ENCODE results near the gene BET1L. TPM values are rescaled to one million over a fixed set of nuclear protein-coding genes. Genes with fewer than 3 reads are reported as not detected.
"Not testable (repeated sequence)": the region's sequence is repeated elsewhere in the genome, so short reads cannot be mapped to it uniquely, and the experiment has no call there.

BET1L gene
- 45.6 and 47.9 TPM in 2 replicates for total RNA-seq (2014; rRNA removed; shearing (Covaris generic))

DNA sequence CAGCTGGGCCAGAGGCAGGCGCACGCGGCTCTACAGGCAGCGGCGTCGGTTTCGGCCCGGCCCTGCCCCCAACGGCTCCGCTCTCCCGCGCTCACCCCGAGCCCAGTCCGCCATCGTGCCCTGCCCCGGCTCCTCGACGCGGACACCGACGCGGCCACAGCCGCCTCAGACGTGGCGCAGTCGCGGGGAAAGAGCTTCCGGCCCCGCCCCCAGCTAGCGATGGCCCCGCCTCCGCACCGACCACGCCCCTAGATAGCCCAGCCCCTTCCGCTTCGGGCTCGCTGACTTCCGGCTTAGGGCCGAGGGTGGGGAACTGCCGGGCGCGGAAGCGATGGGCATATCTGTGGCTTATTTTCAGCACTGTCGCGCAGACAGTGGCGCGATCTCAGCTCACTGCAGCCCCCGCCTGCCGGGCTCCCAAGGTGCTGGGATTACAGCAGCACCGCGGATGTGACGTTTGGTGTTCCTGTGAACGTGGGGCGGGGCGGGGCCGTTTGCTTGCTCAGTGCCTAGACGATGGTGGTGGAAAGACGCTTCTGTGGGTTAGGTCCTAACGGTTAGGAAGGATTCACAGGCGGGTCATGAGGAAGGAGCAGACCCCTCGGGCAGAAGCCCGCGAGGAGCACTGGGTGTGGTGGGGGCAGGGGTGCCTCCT, at the start of gene BET1L, which contains the start of gene RIC8A:
TSS of gene BET1L (minus strand) at position 192 of the 655 bp plus-strand sequence. CDS start at position 114, 78 bp downstream.
TSS of gene RIC8A (plus strand) at position 501 of the 655 bp plus-strand sequence. CDS start 1,147 bp downstream, outside the sequence.
- DNase-seq (ENCODE audit: low spot score): peak; percentile 97

DNA sequence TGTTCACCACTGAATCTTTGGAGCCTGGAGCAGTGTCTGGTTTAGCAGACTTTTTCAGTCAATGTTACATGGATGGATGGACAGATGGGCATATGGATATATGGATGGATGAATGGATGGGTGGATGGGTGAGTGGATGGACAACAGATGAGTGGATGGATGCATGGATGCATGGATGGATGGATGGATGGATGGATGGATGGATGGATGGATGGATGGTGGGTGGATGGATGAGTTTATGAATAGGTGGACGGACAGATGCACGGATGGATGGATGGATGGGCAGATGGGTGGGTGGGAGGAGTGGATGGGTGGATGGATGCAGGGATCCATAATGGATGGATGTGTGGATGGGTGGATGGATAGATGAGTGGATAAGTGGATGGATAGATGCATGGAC, 48.6 kb upstream of the BET1L start:
- no peak for DNase-seq (ENCODE audit: low spot score)

GRCh38 chr11:255176-255575, 48.0 kb upstream of the BET1L start:
- no peak for DNase-seq (ENCODE audit: low spot score)

DNA sequence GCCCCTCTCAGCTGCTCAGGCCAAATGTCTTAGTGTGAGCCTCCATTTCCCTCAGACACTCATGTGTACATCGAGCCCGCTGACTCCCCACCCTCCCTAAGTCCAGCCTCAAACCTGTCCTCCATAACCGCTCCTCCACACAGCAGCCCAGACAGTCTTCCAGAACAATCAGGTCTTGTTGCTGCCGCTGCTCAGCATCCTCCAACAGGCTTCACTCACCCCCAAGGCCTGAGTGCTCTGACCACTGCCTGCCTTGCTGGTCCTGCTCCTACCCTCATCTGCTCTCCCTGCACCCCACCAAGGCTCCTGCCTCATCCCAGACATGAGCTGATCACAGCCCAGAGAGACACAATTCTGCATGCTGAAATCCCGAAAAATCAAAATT, 46.7 kb upstream of the BET1L start:
- no peak for DNase-seq (ENCODE audit: low spot score)

DNA sequence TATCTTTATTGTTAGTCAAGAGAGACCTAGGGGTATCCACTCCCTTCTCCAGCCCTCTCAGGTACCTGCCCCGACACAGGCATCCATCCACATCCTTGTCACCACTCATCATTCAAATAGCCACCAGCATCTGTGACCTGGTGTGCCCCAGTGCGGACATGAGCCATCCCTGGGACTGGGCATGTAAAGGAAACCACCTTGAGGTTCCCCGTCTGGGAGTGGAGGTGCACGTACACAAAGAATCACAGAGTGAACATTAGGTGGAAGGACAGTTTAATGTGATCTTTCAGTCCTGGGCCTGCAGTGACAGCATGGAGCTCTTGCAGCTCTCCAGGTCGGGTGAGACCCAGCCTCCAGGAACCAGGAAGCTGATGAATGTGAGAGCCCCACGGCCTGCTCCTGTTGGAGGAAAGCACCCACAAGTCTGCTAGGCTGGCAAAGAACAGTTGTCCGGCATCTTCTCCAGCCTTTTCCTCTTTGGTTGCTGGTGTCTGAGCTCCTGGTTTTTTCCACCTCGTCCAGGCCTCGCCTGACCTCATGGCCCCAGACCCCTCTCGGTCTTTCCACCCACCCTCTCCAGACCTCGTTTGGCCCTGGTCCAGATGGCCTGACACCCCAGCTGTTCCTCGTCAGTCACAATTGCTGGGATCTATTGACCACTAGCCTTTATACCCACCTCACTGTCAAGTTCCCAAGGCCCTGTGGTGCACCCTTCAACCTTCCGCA, 46.1 kb upstream of the BET1L start:
- DNase-seq (ENCODE audit: low spot score): no peak

DNA sequence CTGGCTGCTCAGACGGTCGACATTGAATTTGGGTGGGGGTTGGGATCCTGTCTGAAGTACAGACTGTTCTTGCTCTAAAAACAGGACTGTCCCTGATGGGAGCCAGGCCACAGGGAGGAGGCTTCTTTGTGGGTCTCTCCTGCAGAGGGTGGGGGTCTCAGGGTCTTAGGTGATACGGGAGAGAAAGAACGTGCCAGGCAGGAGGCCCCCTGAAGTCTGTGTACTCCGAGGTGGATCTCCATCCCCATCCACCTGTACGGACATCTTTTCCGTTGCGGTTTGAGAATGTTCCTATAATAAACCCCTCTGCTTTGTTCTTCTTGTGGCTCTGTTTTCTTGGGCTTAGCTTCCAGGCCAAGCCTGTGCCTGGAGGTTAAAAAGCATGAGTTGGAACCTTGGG, 45.5 kb upstream of the BET1L start:
- DNase-seq (ENCODE audit: low spot score): no peak

DNA sequence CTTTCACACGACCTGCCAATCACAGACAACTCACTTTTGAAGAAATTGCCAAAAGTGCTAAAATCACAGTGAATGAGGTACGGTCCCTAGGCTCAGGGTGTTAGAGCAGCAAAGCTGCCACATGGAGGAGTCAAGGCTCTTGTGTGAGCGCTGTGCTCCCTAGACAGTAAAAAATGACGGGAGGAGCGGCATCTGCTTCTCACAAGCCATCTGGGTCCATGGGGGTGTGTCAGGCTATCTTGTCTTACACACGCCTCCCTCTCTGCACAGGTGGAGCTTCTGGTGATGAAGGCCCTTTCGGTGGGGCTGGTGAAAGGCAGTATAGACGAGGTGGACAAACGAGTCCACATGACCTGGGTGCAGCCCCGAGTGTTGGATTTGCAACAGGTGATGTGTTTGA, 44.4 kb upstream of the BET1L start:
- DNase-seq (ENCODE audit: low spot score): no peak

- peak; percentile 61 for DNase-seq (ENCODE audit: low spot score)
Measured at GRCh38 chr11:250740-251299, 43.6 kb upstream of the BET1L start.

DNA sequence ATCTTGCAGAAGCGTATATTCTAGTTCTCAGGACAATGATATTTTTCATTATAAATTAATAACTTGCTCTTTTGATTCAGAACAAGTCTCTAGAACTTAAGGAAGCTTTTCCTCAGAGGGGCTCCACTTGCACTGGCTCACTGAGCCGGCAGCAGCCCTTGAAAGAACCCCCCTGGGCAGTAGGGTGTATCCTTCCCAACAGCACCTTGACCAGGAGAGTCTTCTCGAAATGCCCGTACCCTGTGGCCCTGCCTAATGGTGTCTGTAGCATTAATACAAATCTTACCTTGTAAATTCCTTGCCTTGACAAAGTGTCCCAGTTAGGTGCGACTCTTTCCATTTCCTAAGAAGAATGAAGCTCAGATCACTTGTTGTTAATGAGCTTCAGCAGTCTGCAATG, 43.1 kb upstream of the BET1L start:
- no peak for DNase-seq (ENCODE audit: low spot score)

DNA sequence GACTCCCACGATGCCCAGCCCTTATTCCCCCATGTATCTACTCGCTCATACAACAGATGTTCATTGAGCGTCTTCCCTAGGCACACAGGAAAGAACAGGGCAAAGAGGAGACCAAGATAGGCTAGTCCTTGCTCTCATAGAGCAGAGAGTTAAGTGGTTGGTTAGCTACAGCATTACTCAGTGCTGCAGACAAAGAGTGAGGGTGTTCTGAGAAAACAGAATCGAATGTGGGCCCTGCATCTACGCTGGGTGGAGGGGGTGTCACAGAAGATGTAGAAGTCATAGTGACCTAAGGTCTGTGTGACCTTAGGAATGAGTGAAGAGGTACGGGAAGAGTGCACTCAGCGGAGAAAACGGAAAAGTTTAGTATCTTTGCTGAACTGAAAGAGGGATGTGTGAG, 41.9 kb upstream of the BET1L start:
- no peak for DNase-seq (ENCODE audit: low spot score)

- no peak for DNase-seq (ENCODE audit: low spot score)
Measured at GRCh38 chr11:244376-244775, 37.2 kb upstream of the BET1L start.

DNA sequence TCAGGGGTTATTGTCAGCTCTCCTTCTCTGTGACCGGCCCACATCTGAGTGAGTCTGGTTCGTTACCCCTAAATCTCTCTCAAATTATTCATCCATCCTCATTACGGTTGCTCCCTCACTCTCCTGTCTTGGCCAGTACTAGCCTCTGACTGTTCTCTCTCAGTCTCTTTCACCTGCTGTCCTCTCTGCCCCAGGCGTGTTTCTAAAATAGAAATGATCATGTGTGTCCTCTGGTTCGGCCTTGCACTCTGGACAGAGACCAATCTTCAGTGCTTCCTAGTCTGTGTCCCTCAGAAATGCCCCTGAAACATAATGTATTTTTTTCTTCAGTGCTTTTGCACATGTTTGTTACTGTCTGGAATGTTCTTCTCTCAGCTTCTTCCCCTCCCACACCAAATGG, 34.4 kb upstream of the BET1L start:
- DNase-seq (ENCODE audit: low spot score): no peak

- no peak for DNase-seq (ENCODE audit: low spot score)
Measured at GRCh38 chr11:240315-240714, 33.1 kb upstream of the BET1L start.

GRCh38 chr11:238346-238745, 31.1 kb upstream of the BET1L start:
- DNase-seq (ENCODE audit: low spot score): not testable (repeated sequence)

- DNase-seq (ENCODE audit: low spot score): peak; percentile 92
Measured at GRCh38 chr11:236774-237767, 29.9 kb upstream of the BET1L start, which contains the start of gene PSMD13. Gene PSMD13, plus strand, starts transcription at chr11:236976. Its CDS starts 74 bp downstream, at chr11:237050.

GRCh38 chr11:235997-236773, 29.0 kb upstream of the BET1L start, which contains the start of gene SIRT3:
Gene SIRT3, minus strand, starts transcription at chr11:236342. Its CDS starts 14 bp downstream, at chr11:236328.
- peak; percentile 87 for DNase-seq (ENCODE audit: low spot score)

- peak; percentile 47 for DNase-seq (ENCODE audit: low spot score)
Measured at GRCh38 chr11:235609-235996, 28.4 kb upstream of the BET1L start.

DNA sequence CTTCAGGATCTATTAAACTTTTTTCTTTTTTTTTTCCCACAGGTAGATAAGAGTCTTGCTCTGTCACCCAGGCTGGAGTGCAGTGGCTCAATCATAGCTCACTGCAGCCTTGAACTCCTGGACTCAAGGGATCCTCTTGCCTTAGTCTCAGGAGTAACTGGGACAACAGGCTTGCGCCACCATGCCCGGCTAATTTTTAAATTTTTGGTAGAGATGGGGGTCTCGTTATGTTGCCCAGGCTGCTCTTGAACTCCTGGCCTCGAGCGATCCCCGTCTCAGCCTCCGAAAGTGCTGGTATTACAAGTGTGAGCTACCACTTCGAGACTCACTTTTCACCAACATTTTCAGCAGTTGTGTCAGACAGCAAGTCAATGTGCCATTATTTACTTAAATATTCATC, 28.0 kb upstream of the BET1L start:
- DNase-seq (ENCODE audit: low spot score): no peak

DNA sequence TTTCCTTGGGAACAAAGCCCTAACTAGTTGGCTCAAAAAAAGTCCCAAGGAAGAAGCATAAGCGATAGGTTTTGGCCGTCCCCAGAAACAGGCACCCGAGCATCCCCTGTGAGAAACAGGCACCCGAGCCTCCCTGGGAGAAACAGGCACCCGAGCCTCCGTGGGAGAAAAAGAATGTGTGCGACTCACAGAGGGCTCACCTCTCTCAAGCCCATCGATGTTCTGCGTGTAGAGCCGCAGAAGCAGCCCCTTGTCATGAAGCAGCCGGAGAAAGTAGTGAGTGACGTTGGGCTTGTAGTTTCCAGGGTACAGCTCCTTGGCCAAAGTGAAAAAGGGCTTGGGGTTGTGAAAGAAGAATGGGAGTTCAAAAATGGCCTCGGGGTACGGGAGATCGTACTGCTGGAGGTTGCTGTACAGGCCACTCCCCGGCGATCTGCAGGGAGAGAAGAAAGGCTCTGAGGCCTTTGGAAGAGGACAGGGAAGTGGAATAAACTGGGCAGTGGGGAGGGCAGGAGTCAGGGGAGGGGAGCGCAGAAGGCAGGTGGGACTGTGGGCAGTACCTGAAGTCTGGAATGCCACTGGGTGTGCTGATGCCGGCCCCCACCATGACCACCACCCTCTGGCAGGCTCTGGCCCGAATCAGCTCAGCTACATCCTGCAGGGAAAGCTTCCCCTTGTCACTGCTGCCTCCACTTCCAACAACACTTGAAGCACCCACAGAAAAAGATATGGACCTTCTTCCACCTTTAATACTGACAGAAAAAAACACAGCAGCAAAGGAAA, 25.8 kb upstream of the BET1L start:
- no peak for DNase-seq (ENCODE audit: low spot score)

DNA sequence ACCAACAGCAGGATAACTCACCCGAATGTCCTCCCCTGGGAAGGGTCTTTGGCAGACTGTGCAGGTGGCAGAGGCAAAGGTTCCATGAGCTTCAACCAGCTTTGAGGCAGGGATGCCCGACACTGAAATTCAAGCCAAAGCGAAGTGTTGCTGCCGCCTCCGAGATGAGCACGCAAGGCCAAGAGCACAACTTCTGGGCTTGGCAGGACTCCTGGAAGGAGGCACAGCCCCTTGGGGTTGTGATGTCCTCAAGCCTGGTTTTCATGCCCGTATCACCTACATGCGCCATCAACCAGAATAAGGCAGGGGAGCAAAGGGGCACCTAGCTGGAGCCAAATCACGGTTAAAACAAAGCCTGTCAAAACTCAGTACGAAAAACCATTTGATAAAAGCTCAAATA, 23.2 kb upstream of the BET1L start:
- no peak for DNase-seq (ENCODE audit: low spot score)

Measured in HT-29 (cell line).